HCT116 (cell line): Measurements from ENCODE around the gene ITM2C. TPM values are rescaled to one million over a fixed set of nuclear protein-coding genes. Genes with fewer than 3 reads are reported as not detected.

Experiments used
- ATAC-seq: fragments of 200-7000 bp; cut with Tn5 transposase; 2 replicates; pipeline ENCODE4 v1.9.1; 2020; ENCODE audit warnings: mild to moderate bottlenecking, moderate library complexity
- BruUV-seq: library from RNA; stranded (reverse); fragments of 400-500 nt; replicated peaks from 2 replicates; lab custom pipeline; 2021; lab: Mats Ljungman, UMichigan
- CTCF ChIA-PET: fragments of 300-600 bp; sonication (Branson Sonifier 250); formaldehyde crosslinking; loops from one replicate; lab custom pipeline; 2021; ENCODE audit warnings: antibody characterized with exemption; lab: Charles Lee
- POLR2A ChIA-PET: fragments of 300-600, 350-600 bp; sonication (Branson Sonifier 250); formaldehyde crosslinking; loops from one replicate; lab custom pipeline; 2021; ENCODE audit warnings: antibody characterized with exemption; lab: Charles Lee
- RAD21 ChIA-PET, 2 experiments: fragments of 300-600 bp; sonication (Branson Sonifier 250); formaldehyde crosslinking; loops; one replicate each; lab custom pipeline; 2023; ENCODE audit warnings: low total read pairs in 2 of 2; ENCODE audit not compliant: uncharacterized antibody in 2 of 2, unreplicated experiment in 2 of 2, low non-redundant PET in 1 of 2; lab: Charles Lee
- DNase-seq: peaks from one replicate; pipeline ENCODE4 v3.0.0-alpha.2; 2010; ENCODE audit warnings: low read depth, low spot score
- H2AFZ ChIP-seq: fragments of 200-600 bp; shearing (Covaris generic), sonication (generic); 2 replicates; pipeline ENCODE4 v1.6.1; 2017; ENCODE audit warnings: low read depth, mixed run types, mixed read lengths, antibody characterized with exemption, low read length; ENCODE audit not compliant: poor library complexity, severe bottlenecking
- H3K27ac ChIP-seq: 2 replicates; pipeline ENCODE4 v1.5.1; 2012; ENCODE audit warnings: low read depth, low read length
- H3K27me3 ChIP-seq: fragments of 200-600 bp; sonication (generic); 2 replicates; pipeline ENCODE4 v1.6.1; 2016; ENCODE audit warnings: mixed run types, low read length, mixed read lengths; ENCODE audit not compliant: insufficient read depth
- H3K36me3 ChIP-seq, 2 experiments: fragments of 200-500 bp in 1 of 2; fragments of 200-600 bp in 1 of 2; sonication (Bioruptor generic) in 1 of 2; sonication (generic) in 1 of 2; 2 replicates each; pipeline versions ENCODE4 v1.5.1 to v1.6.1; 2014 to 2016; ENCODE audit warnings: low read length in 2 of 2, inconsistent platforms in 1 of 2, mixed read lengths in 1 of 2, mixed run types in 1 of 2; ENCODE audit not compliant: insufficient read depth in 2 of 2, control insufficient read depth in 1 of 2
- H3K4me1 ChIP-seq, 2 experiments: fragments of 200-600 bp in 1 of 2; sonication (generic) in 1 of 2; 2 replicates each; pipeline versions ENCODE4 v1.5.1 to v1.6.1; 2012 to 2017; ENCODE audit warnings: low read length in 2 of 2, inconsistent platforms in 1 of 2, mild to moderate bottlenecking in 1 of 2, mixed read lengths in 1 of 2, mixed run types in 1 of 2, moderate library complexity in 1 of 2; ENCODE audit not compliant: insufficient read depth in 2 of 2, control insufficient read depth in 1 of 2
- H3K4me2 ChIP-seq: fragments of 200-600 bp; sonication (generic); 2 replicates; pipeline ENCODE4 v1.6.1; 2017; ENCODE audit warnings: mixed run types, low read length, mixed read lengths
- H3K4me3 ChIP-seq, 2 experiments: fragments of 200-600 bp in 1 of 2; sonication (generic) in 1 of 2; replicated peaks in 1 of 2; 2 replicates each; pipeline ENCODE4 v1.5.1; 2011 to 2016; ENCODE audit warnings: low read length in 2 of 2, control low read depth in 1 of 2, low read depth in 1 of 2, mild to moderate bottlenecking in 1 of 2, mixed read lengths in 1 of 2, mixed run types in 1 of 2
- H3K79me2 ChIP-seq: fragments of 200-600 bp; sonication (generic); 2 replicates; pipeline ENCODE4 v1.6.1; 2017; ENCODE audit warnings: mild to moderate bottlenecking, mixed run types, low read length, moderate library complexity, mixed read lengths; ENCODE audit not compliant: insufficient read depth
- H3K9ac ChIP-seq: fragments of 200-600 bp; sonication (generic); 2 replicates; pipeline ENCODE4 v1.6.1; 2016; ENCODE audit warnings: low read length, mixed read lengths
- H3K9me2 ChIP-seq: fragments of 200-600 bp; sonication (generic), shearing (Covaris generic); 2 replicates; pipeline ENCODE4 v1.6.1; 2017; ENCODE audit warnings: mixed run types, mild to moderate bottlenecking, moderate library complexity; ENCODE audit not compliant: insufficient read depth
- H3K9me3 ChIP-seq, 2 experiments: fragments of 200-500 bp in 1 of 2; fragments of 200-600 bp in 1 of 2; sonication (Bioruptor generic) in 1 of 2; sonication (generic) in 1 of 2; 2 replicates each; pipeline ENCODE4 v1.6.1; 2014 to 2017; ENCODE audit warnings: low read length in 2 of 2, mixed read lengths in 2 of 2, inconsistent platforms in 1 of 2, low read depth in 1 of 2, mild to moderate bottlenecking in 1 of 2, mixed run types in 1 of 2, moderate library complexity in 1 of 2; ENCODE audit not compliant: control insufficient read depth in 1 of 2, insufficient read depth in 1 of 2
- H4K20me1 ChIP-seq: fragments of 200-600 bp; sonication (generic), shearing (Covaris generic); 2 replicates; pipeline ENCODE4 v1.6.1; 2017; ENCODE audit warnings: mixed run types, mild to moderate bottlenecking, moderate library complexity; ENCODE audit not compliant: insufficient read depth
- ATF3 ChIP-seq: IDR thresholded peaks from 2 replicates; pipeline ENCODE4 v1.6.1; 2012
- CBX3 ChIP-seq: IDR thresholded peaks from 2 replicates; pipeline ENCODE4 v1.6.1; 2012; ENCODE audit warnings: low read depth
- CEBPB ChIP-seq: IDR thresholded peaks from 2 replicates; pipeline ENCODE4 v1.6.1; 2012; ENCODE audit warnings: low read depth
- EGR1 ChIP-seq: IDR thresholded peaks from 2 replicates; pipeline ENCODE4 v1.6.1; 2012; ENCODE audit warnings: low read depth
- ELF1 ChIP-seq: IDR thresholded peaks from 2 replicates; pipeline ENCODE4 v1.6.1; 2012; ENCODE audit warnings: low read depth, borderline replicate concordance
- EZH2 ChIP-seq: fragments of 200-600 bp; sonication (generic); IDR thresholded peaks from 2 replicates; pipeline ENCODE4 v1.6.1; 2017; ENCODE audit warnings: antibody characterized with exemption, mixed run types
- EZH2phosphoT487 ChIP-seq: fragments of 200-600 bp; IDR thresholded peaks from 2 replicates; pipeline ENCODE4 v1.6.1; 2018; ENCODE audit warnings: antibody characterized with exemption, borderline replicate concordance
- FOSL1 ChIP-seq: IDR thresholded peaks from 2 replicates; pipeline ENCODE4 v1.6.1; 2012; ENCODE audit warnings: low read depth
- JUND ChIP-seq: IDR thresholded peaks from 2 replicates; pipeline ENCODE4 v1.6.1; 2012
- POLR2A ChIP-seq: IDR thresholded peaks from 2 replicates; pipeline ENCODE4 v1.7.0; 2011; ENCODE audit warnings: borderline replicate concordance; ENCODE audit not compliant: insufficient read depth, insufficient read length; ENCODE audit errors: extremely low read depth
- POLR2AphosphoS5 ChIP-seq: IDR thresholded peaks from 2 replicates; pipeline ENCODE4 v1.6.1; 2011; ENCODE audit warnings: mild to moderate bottlenecking, low read depth, low read length, moderate library complexity
- RAD21 ChIP-seq: IDR thresholded peaks from 2 replicates; pipeline ENCODE4 v1.6.1; 2012; ENCODE audit warnings: low read depth, mild to moderate bottlenecking
- REST ChIP-seq: IDR thresholded peaks from 2 replicates; pipeline ENCODE4 v1.6.1; 2012; ENCODE audit warnings: low read depth
- SIN3A ChIP-seq: IDR thresholded peaks from 2 replicates; pipeline ENCODE4 v1.6.1; 2012; ENCODE audit warnings: low read depth
- SP1 ChIP-seq: IDR thresholded peaks from 2 replicates; pipeline ENCODE4 v1.6.1; 2012; ENCODE audit warnings: low read depth
- TCF7L2 ChIP-seq: IDR thresholded peaks from 2 replicates; pipeline ENCODE4 v1.7.0; 2011; ENCODE audit warnings: borderline replicate concordance, inconsistent platforms; ENCODE audit not compliant: insufficient read depth, insufficient read length; ENCODE audit errors: extremely low read depth
- ZBTB33 ChIP-seq: IDR thresholded peaks from 2 replicates; pipeline ENCODE4 v1.6.1; 2011; ENCODE audit warnings: mild to moderate bottlenecking, low read length, moderate library complexity; ENCODE audit not compliant: insufficient replicate concordance; ENCODE audit errors: extremely low read depth
- intact Hi-C: fragments of 100-400 bp; cut with micrococcal nuclease; formaldehyde crosslinking; loops from 2 replicates; pipeline ENCODE4 v1.10.0; 2022
- total RNA-seq: library from RNA; stranded (reverse); gene quantifications from one replicate; pipeline ENCODE4 v1.2.1, GENCODE V29; 2021; ENCODE audit not compliant: unreplicated experiment
- TF ChIP-seq, protein P1 (sequence below): IDR thresholded peaks from 2 replicates; pipeline ENCODE4 v1.6.1; 2012
- TF ChIP-seq, protein P2 (sequence below), 3 experiments: fragments of 200-600 bp in 1 of 3; sonication (generic) in 1 of 3; IDR thresholded peaks in 2 of 3; conservative IDR thresholded peaks in 1 of 3; 2 replicates each; pipeline ENCODE4 v1.5.1; 2012 to 2017; ENCODE audit warnings: low read depth in 2 of 3, low read length in 2 of 3, antibody characterized with exemption in 1 of 3, borderline replicate concordance in 1 of 3, control low read depth in 1 of 3, mild to moderate bottlenecking in 1 of 3, mixed read lengths in 1 of 3, mixed run types in 1 of 3, moderate library complexity in 1 of 3; ENCODE audit not compliant: insufficient read depth in 1 of 3

Gene ITM2C
- total RNA-seq, 1 experiment from 2014 or later: 117 TPM

- DNase-seq (no peak), ATAC-seq (no peak)
- BruUV-seq: no TSS peak
- Histone ChIP-seq H3K9me2 (no peaks in the 10 kb centered on the region), H3K4me3 (no peak overlapping the region), H3K36me3 (no peaks in the 10 kb centered on the region), H3K27ac (no peak overlapping the region), H3K79me2 (no peaks in the 10 kb centered on the region), H3K9ac (no peak overlapping the region), H3K9me3 (no peaks in the 10 kb centered on the region), H3K4me2 (no peak overlapping the region), H3K27me3 (no peaks in the 10 kb centered on the region), H4K20me1 (no peaks in the 10 kb centered on the region), H3K4me1 (peaks cover 0 to 3% of the 10 kb centered on the region in 2 experiments; a peak in 1 of 4 replicates), H2AFZ (no peak overlapping the region)
- TF ChIP-seq EGR1 (no peak), ZBTB33 (no peak), ATF3 (no peak), EZH2 (no peak), POLR2AphosphoS5 (no peak), JUND (no peak), CEBPB (no peak), POLR2A (no peak), REST (no peak), TCF7L2 (no peak), CBX3 (no peak), SIN3A (no peak), ELF1 (no peak), FOSL1 (no peak), SP1 (no peak), EZH2phosphoT487 (no peak), RAD21 (no peak)
- TF ChIP-seq, protein P1, sequence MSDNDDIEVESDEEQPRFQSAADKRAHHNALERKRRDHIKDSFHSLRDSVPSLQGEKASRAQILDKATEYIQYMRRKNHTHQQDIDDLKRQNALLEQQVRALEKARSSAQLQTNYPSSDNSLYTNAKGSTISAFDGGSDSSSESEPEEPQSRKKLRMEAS: no peak
- TF ChIP-seq, protein P2, sequence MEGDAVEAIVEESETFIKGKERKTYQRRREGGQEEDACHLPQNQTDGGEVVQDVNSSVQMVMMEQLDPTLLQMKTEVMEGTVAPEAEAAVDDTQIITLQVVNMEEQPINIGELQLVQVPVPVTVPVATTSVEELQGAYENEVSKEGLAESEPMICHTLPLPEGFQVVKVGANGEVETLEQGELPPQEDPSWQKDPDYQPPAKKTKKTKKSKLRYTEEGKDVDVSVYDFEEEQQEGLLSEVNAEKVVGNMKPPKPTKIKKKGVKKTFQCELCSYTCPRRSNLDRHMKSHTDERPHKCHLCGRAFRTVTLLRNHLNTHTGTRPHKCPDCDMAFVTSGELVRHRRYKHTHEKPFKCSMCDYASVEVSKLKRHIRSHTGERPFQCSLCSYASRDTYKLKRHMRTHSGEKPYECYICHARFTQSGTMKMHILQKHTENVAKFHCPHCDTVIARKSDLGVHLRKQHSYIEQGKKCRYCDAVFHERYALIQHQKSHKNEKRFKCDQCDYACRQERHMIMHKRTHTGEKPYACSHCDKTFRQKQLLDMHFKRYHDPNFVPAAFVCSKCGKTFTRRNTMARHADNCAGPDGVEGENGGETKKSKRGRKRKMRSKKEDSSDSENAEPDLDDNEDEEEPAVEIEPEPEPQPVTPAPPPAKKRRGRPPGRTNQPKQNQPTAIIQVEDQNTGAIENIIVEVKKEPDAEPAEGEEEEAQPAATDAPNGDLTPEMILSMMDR (IDR thresholded peaks at IDR 0.05 in 2 of 3, conservative IDR thresholded peaks at IDR 0.05 in 1 of 3; ENCODE audit: borderline replicate concordance in 1 of 3, insufficient read depth in 1 of 3, low read depth in 2 of 3, low read length in 2 of 3): no peak
- CTCF ChIA-PET: no interaction called here
- RAD21 ChIA-PET: no interaction called here
- POLR2A ChIA-PET: no interaction called here
- intact Hi-C loops: no loop called here
These were observed 36.3 kb upstream of the ITM2C start for GRCh38 chr2:230828272-230828961.
